ENCODE data around the gene RPL29. TPM values are rescaled to one million over a fixed set of nuclear protein-coding genes. Genes with fewer than 3 reads are reported as not detected.

RPL29 gene
- total RNA-seq, 2 experiments from 2014 or later: 1,843 to 1,901 TPM

- TF ChIP-seq CTCF (IDR thresholded peaks at IDR 0.05): no peak
- intact Hi-C loops (cut with DNase I, micrococcal nuclease): no loop called here
- Histone ChIP-seq H3K4me1 (ENCODE audit: insufficient read depth, low read length) (peaks cover 20% of the 10 kb centered on the region), H3K27ac (ENCODE audit: low read depth in 1 of 2, low read length in 2 of 2) (no peak overlapping the region), H3K27me3 (ENCODE audit: control insufficient read depth in 1 of 2, insufficient read depth in 2 of 2, low read length in 2 of 2) (peaks cover 16 to 26% of the 10 kb centered on the region in 2 experiments), H3K36me3 (ENCODE audit: insufficient read depth, low read length) (peaks cover 2% of the 10 kb centered on the region), H3K9me3 (ENCODE audit: control insufficient read depth in 1 of 2, insufficient read depth in 1 of 2, low read length in 2 of 2) (peaks cover 0 to 6% of the 10 kb centered on the region in 2 experiments), H3K4me3 (ENCODE audit: low read length) (no peak overlapping the region)
- Mint-ChIP-seq H3K9me3 (no peaks in the 10 kb centered on the region), H3K36me3 (ENCODE audit: low read depth) (peaks cover 4% of the 10 kb centered on the region), H3K27me3 (peaks cover 20% of the 10 kb centered on the region), H3K27ac (no peak overlapping the region), H3K4me3 (no peak overlapping the region), H3K4me1 (ENCODE audit: low read depth) (peaks cover 5% of the 10 kb centered on the region)
- CTCF ChIA-PET: interaction anchor here (2.2 kb wide), 1 partner anchor 15 kb away, joined by 5 read pairs; the partner anchor contains the start of gene ABHD14B
- no peak for DNase-seq
- POLR2A ChIA-PET: no interaction called here
- no peak for ATAC-seq (ENCODE audit: poor library complexity)
Observed at GRCh38 chr3:51958603-51959521, 36.8 kb downstream of the RPL29 start.

GRCh38 chr3:51957520-51958205, 38.0 kb downstream of the RPL29 start:
- DNase-seq (no peak), ATAC-seq (ENCODE audit: poor library complexity) (no peak)
- intact Hi-C loops (cut with DNase I, micrococcal nuclease): no loop called here
- peaks cover 20% of the 10 kb centered on the region for H3K4me1 ChIP-seq (ENCODE audit: insufficient read depth, low read length)
- H3K36me3 ChIP-seq (ENCODE audit: insufficient read depth, low read length): peaks cover 2% of the 10 kb centered on the region
- no peak overlapping the region for H3K4me3 Mint-ChIP-seq
- no peak overlapping the region for H3K4me3 ChIP-seq (ENCODE audit: low read length)
- H3K9me3 ChIP-seq (ENCODE audit: control insufficient read depth in 1 of 2, insufficient read depth in 1 of 2, low read length in 2 of 2): peaks cover 0 to 6% of the 10 kb centered on the region in 2 experiments
- H3K4me1 Mint-ChIP-seq (ENCODE audit: low read depth): peaks cover 6% of the 10 kb centered on the region
- no peaks in the 10 kb centered on the region for H3K9me3 Mint-ChIP-seq
- H3K27ac Mint-ChIP-seq: no peak overlapping the region
- TF ChIP-seq CTCF (IDR thresholded peaks at IDR 0.05): no peak
- CTCF ChIA-PET: interaction anchor here (1.1 to 2.2 kb wide), 2 partner anchors 16 kb away, joined by 3 to 5 read pairs; partner anchors contain the start of genes ABHD14B and RRP9
- H3K27me3 Mint-ChIP-seq: peaks cover 29% of the 10 kb centered on the region
- H3K27ac ChIP-seq (ENCODE audit: low read depth in 1 of 2, low read length in 2 of 2): no peak overlapping the region
- peaks cover 4% of the 10 kb centered on the region for H3K36me3 Mint-ChIP-seq (ENCODE audit: low read depth)
- POLR2A ChIA-PET: interaction anchor here (0.9 to 1.3 kb wide), 2 partner anchors 26 to 38 kb away, joined by 3 to 4 read pairs; partner anchors contain the start of genes ACY1 and RPL29
- H3K27me3 ChIP-seq (ENCODE audit: control insufficient read depth in 1 of 2, insufficient read depth in 2 of 2, low read length in 2 of 2): peaks cover 19 to 28% of the 10 kb centered on the region in 2 experiments

- Mint-ChIP-seq H3K9me3 (no peaks in the 10 kb centered on the region), H3K4me1 (ENCODE audit: low read depth) (peaks cover 6% of the 10 kb centered on the region), H3K27me3 (peaks cover 33% of the 10 kb centered on the region), H3K36me3 (ENCODE audit: low read depth) (peaks cover 4% of the 10 kb centered on the region), H3K27ac (no peak overlapping the region), H3K4me3 (peak overlapping the region; percentile 51)
- peak; percentile 77 for ATAC-seq (ENCODE audit: poor library complexity)
- peaks cover 19 to 28% of the 10 kb centered on the region in 2 experiments for H3K27me3 ChIP-seq (ENCODE audit: control insufficient read depth in 1 of 2, insufficient read depth in 2 of 2, low read length in 2 of 2)
- ChIA-PET POLR2A (no interaction called here), CTCF (interaction anchor here (2.2 kb wide), 1 partner anchor 18 kb away, joined by 5 read pairs; the partner anchor contains the start of gene ABHD14B)
- peak; percentile 50 for TF ChIP-seq CTCF (IDR thresholded peaks at IDR 0.05)
- peaks cover 2% of the 10 kb centered on the region for H3K36me3 ChIP-seq (ENCODE audit: insufficient read depth, low read length)
- H3K4me3 ChIP-seq (ENCODE audit: low read length): peak overlapping the region; percentile 26
- peaks cover 20% of the 10 kb centered on the region for H3K4me1 ChIP-seq (ENCODE audit: insufficient read depth, low read length)
- DNase-seq: peak in 8 of 14 experiments; percentile 15 to 66 (median 32)
- intact Hi-C loops (cut with DNase I, micrococcal nuclease): no loop called here
- H3K27ac ChIP-seq (ENCODE audit: low read depth in 1 of 2, low read length in 2 of 2): no peak overlapping the region
- H3K9me3 ChIP-seq (ENCODE audit: control insufficient read depth in 1 of 2, insufficient read depth in 1 of 2, low read length in 2 of 2): peaks cover 0 to 6% of the 10 kb centered on the region in 2 experiments
Observed at GRCh38 chr3:51955893-51956770, 39.6 kb downstream of the RPL29 start.

All from CD4-positive, alpha-beta T cell (primary cell).